GM18520 (cell line): ENCODE data around the gene ATP2A3.

Experiments
- ATAC-seq: cut with Tn5 transposase; IDR thresholded peaks from one replicate; pipeline ENCODE4 v1.9.1; 2021; ENCODE audit not compliant: unreplicated experiment

The ATP2A3 gene

GRCh38 chr17:3973495-3974137 lies 9.4 kb upstream of the ATP2A3 start:
- no peak for ATAC-seq

- no peak for ATAC-seq
Measured at GRCh38 chr17:3972931-3973330, 8.7 kb upstream of the ATP2A3 start.

- no peak for ATAC-seq
Measured at GRCh38 chr17:3972281-3972731, 8.1 kb upstream of the ATP2A3 start.

- no peak for ATAC-seq
Measured at GRCh38 chr17:3970668-3971067, 6.4 kb upstream of the ATP2A3 start.

GRCh38 chr17:3969963-3970362 lies 5.7 kb upstream of the ATP2A3 start:
- no peak for ATAC-seq

GRCh38 chr17:3968886-3969524 lies 4.8 kb upstream of the ATP2A3 start:
- ATAC-seq, result no peak

- ATAC-seq, result no peak
Measured at GRCh38 chr17:3968015-3968414, 3.8 kb upstream of the ATP2A3 start.

GRCh38 chr17:3966720-3967363 lies 2.6 kb upstream of the ATP2A3 start:
- ATAC-seq, result no peak

- ATAC-seq, result no peak
Measured at GRCh38 chr17:3965118-3965800, 1.0 kb upstream of the ATP2A3 start.

GRCh38 chr17:3963237-3964201 lies 718 bp downstream of the ATP2A3 start:
- no peak for ATAC-seq

- ATAC-seq, result no peak
Measured at GRCh38 chr17:3962965-3963236, 1.3 kb downstream of the ATP2A3 start.

- no peak for ATAC-seq
Measured at GRCh38 chr17:3962217-3962964, 1.8 kb downstream of the ATP2A3 start.

- ATAC-seq, result no peak
Measured at GRCh38 chr17:3961564-3962047, 2.6 kb downstream of the ATP2A3 start.

- ATAC-seq, result no peak
Measured at GRCh38 chr17:3960764-3961163, 3.5 kb downstream of the ATP2A3 start.

GRCh38 chr17:3959921-3960601 lies 4.2 kb downstream of the ATP2A3 start:
- ATAC-seq, result no peak

- no peak for ATAC-seq
Measured at GRCh38 chr17:3959295-3959899, 4.8 kb downstream of the ATP2A3 start.

GRCh38 chr17:3957735-3958599 lies 6.3 kb downstream of the ATP2A3 start:
- no peak for ATAC-seq

GRCh38 chr17:3956983-3957382 lies 7.3 kb downstream of the ATP2A3 start:
- no peak for ATAC-seq
